Keratinocyte (primary cell): Measurements from ENCODE around the gene RTN1. TPM values are rescaled to one million over a fixed set of nuclear protein-coding genes. Genes with fewer than 3 reads are reported as not detected.

Source experiments
- DNase-seq: peaks from one replicate; pipeline ENCODE4 v3.0.0-alpha.2; 2011; ENCODE audit warnings: low read depth, missing footprints, low spot score
- FAIRE-seq: peaks from 2 replicates; lab custom pipeline; 2011; peaks lifted over from hg19 to GRCh38; lab: Jason Lieb, UNC
- H2AFZ ChIP-seq: 2 replicates; pipeline ENCODE4 v1.6.0; 2012; ENCODE audit warnings: low read length, control low read depth, inconsistent platforms; ENCODE audit not compliant: control insufficient read depth
- H3K27ac ChIP-seq: 2 replicates; pipeline ENCODE4 v1.5.1; 2011; ENCODE audit warnings: low read length; ENCODE audit not compliant: control insufficient read depth, insufficient read depth
- H3K27me3 ChIP-seq: 3 replicates; pipeline ENCODE4 v1.6.0; 2011; ENCODE audit warnings: low read length; ENCODE audit not compliant: control insufficient read depth, insufficient read depth; ENCODE audit errors: extremely low read depth
- H3K36me3 ChIP-seq, 2 experiments: 2 replicates in 1 of 2; 3 replicates in 1 of 2; pipeline ENCODE4 v1.5.1; 2011; ENCODE audit warnings: low read length in 2 of 2, mild to moderate bottlenecking in 1 of 2; ENCODE audit not compliant: control insufficient read depth in 2 of 2, insufficient read depth in 2 of 2; ENCODE audit errors: extremely low read depth in 1 of 2
- H3K4me1 ChIP-seq: 3 replicates; pipeline ENCODE4 v1.5.1; 2011; ENCODE audit warnings: low read length; ENCODE audit not compliant: control insufficient read depth, insufficient read depth; ENCODE audit errors: extremely low read depth
- H3K4me2 ChIP-seq: 3 replicates; pipeline ENCODE4 v1.6.0; 2011; ENCODE audit warnings: low read depth, low read length; ENCODE audit not compliant: control insufficient read depth, insufficient read depth; ENCODE audit errors: extremely low read depth
- H3K4me3 ChIP-seq, 3 experiments: fragments of 200-600 bp in 1 of 3; sonication (generic) in 1 of 3; 2 replicates in 2 of 3; 3 replicates in 1 of 3; pipeline ENCODE4 v1.5.1; 2011 to 2016; ENCODE audit warnings: low read length in 3 of 3, mild to moderate bottlenecking in 3 of 3, control low read depth in 2 of 3, inconsistent platforms in 1 of 3, low read depth in 1 of 3, mixed read lengths in 1 of 3, mixed run types in 1 of 3, moderate library complexity in 1 of 3; ENCODE audit not compliant: control insufficient read depth in 2 of 3, insufficient read depth in 2 of 3; ENCODE audit errors: extremely low read depth in 1 of 3
- H3K79me2 ChIP-seq: 2 replicates; pipeline ENCODE4 v1.6.0; 2012; ENCODE audit warnings: low read length; ENCODE audit not compliant: control insufficient read depth, insufficient read depth
- H3K9ac ChIP-seq: 3 replicates; pipeline ENCODE4 v1.6.0; 2011; ENCODE audit warnings: low read length; ENCODE audit not compliant: control insufficient read depth, insufficient read depth; ENCODE audit errors: extremely low read depth
- H3K9me1 ChIP-seq: 3 replicates; pipeline ENCODE4 v1.6.0; 2011; ENCODE audit warnings: low read length; ENCODE audit not compliant: control insufficient read depth, insufficient read depth; ENCODE audit errors: extremely low read depth
- H3K9me3 ChIP-seq: 2 replicates; pipeline ENCODE4 v1.5.1; 2012; ENCODE audit warnings: low read depth, low read length; ENCODE audit not compliant: control insufficient read depth
- H4K20me1 ChIP-seq: 3 replicates; pipeline ENCODE4 v1.6.0; 2011; ENCODE audit warnings: low read length; ENCODE audit not compliant: control insufficient read depth, insufficient read depth; ENCODE audit errors: extremely low read depth
- EZH2 ChIP-seq: IDR thresholded peaks from one replicate; pipeline ENCODE4 v1.6.1; 2012; ENCODE audit warnings: inconsistent platforms, mild to moderate bottlenecking, low read length, moderate library complexity
- dilution Hi-C: fragments of 300-500 bp; cut with MboI; formaldehyde crosslinking; loops from one replicate; pipeline ENCODE4 v1.7.0; 2020; ENCODE audit warnings: low sequenced_read_pairs; ENCODE audit not compliant: extremely low pct_ligation_motif_present
- polyA plus RNA-seq, 5 experiments: library from polyadenylated mRNA; depleted of rRNA in 3 of 5; stranded (reverse) in 3 of 5; stranded (forward) in 1 of 5; unstranded in 1 of 5; fragments of >200 nt; gene quantifications; 1 replicate in 1 of 5; 2 replicates in 3 of 5; 3 replicates in 1 of 5; pipeline versions ENCODE4 v1.2.1 to v1.2.3, GENCODE V29; 2011 to 2012; ENCODE audit warnings: missing spikeins in 2 of 5, low read depth in 1 of 5, low replicate concordance in 1 of 5
- TF ChIP-seq, protein P1 (sequence below), 3 experiments: IDR thresholded peaks in 1 of 3; conservative IDR thresholded peaks in 1 of 3; optimal IDR thresholded peaks in 1 of 3; 2 replicates in 2 of 3; 3 replicates in 1 of 3; pipeline versions ENCODE3 to v1.5.1; 2011; ENCODE audit warnings: low read length in 3 of 3, mild to moderate bottlenecking in 3 of 3, moderate library complexity in 2 of 3, control low read depth in 1 of 3, inconsistent platforms in 1 of 3; ENCODE audit not compliant: insufficient read depth in 2 of 3; ENCODE audit errors: extremely low read depth in 1 of 3

The RTN1 gene
- polyA plus RNA-seq, 1 donor (not counting 4 experiments of a cell fraction or from before 2014, with no cell fraction given), result 0.05 TPM

DNA sequence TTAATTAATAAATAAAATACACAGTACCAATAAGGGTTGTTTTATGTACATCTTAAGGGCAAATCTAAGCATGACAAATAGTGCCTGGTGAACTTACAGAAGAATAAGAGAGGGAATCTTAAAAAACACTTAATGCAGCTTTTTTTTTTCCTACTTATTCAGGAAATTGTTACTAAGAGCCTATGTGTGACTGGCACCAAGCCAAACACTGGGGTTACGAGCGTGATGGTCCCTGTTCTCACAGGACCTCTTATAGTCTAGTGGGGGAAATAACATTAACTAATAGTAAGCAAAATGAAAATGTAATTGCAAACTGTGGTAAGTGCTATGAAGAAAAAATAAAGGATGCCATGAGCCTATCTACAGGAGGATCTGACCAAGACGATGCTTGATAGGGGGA, 53.6 kb downstream of the RTN1 start:
- no peaks in the 10 kb centered on the region for H3K79me2 ChIP-seq
- DNase-seq, result no peak
- no peak overlapping the region for H3K4me2 ChIP-seq
- H4K20me1 ChIP-seq, result no peaks in the 10 kb centered on the region
- dilution Hi-C loops, result no loop called here
- H3K9me3 ChIP-seq, result no peaks in the 10 kb centered on the region
- H2AFZ ChIP-seq, result no peak overlapping the region
- H3K9ac ChIP-seq, result no peak overlapping the region
- H3K27ac ChIP-seq, result no peak overlapping the region
- no peaks in the 10 kb centered on the region for H3K27me3 ChIP-seq
- H3K36me3 ChIP-seq, result no peaks in the 10 kb centered on the region
- FAIRE-seq, result no peak
- no peaks in the 10 kb centered on the region for H3K9me1 ChIP-seq
- no peak overlapping the region for H3K4me3 ChIP-seq
- no peak for TF ChIP-seq EZH2
- TF ChIP-seq, protein P1, sequence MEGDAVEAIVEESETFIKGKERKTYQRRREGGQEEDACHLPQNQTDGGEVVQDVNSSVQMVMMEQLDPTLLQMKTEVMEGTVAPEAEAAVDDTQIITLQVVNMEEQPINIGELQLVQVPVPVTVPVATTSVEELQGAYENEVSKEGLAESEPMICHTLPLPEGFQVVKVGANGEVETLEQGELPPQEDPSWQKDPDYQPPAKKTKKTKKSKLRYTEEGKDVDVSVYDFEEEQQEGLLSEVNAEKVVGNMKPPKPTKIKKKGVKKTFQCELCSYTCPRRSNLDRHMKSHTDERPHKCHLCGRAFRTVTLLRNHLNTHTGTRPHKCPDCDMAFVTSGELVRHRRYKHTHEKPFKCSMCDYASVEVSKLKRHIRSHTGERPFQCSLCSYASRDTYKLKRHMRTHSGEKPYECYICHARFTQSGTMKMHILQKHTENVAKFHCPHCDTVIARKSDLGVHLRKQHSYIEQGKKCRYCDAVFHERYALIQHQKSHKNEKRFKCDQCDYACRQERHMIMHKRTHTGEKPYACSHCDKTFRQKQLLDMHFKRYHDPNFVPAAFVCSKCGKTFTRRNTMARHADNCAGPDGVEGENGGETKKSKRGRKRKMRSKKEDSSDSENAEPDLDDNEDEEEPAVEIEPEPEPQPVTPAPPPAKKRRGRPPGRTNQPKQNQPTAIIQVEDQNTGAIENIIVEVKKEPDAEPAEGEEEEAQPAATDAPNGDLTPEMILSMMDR (optimal IDR thresholded peaks at IDR 0.05 in 1 of 3, IDR thresholded peaks at IDR 0.05 in 1 of 3, conservative IDR thresholded peaks at IDR 0.05 in 1 of 3; ENCODE audit: extremely low read depth in 1 of 3, insufficient read depth in 2 of 3, low read length in 3 of 3), result no peak
- H3K4me1 ChIP-seq, result no peaks in the 10 kb centered on the region

DNA sequence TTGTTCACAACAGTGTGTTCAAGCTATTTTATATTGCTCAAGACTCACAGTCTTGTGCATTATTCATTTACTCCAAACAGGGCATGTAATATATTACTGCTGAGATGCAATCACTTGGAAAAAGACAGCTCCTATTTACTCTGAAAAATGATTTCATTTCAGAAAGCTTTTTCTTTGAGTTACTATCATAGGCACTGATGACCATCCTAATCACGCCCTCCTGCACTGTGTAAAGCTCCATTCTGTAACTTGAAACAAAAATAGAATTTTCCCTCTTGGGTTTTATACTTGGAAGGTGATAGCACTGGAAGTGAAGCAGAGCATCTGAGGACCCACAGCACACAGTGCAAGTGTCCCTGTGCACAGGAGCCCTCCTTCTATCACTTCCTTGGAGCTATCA, 55.6 kb downstream of the RTN1 start:
- no peak overlapping the region for H3K9ac ChIP-seq
- no peak overlapping the region for H3K4me3 ChIP-seq
- H3K27me3 ChIP-seq, result no peaks in the 10 kb centered on the region
- no peak overlapping the region for H3K4me2 ChIP-seq
- H3K4me1 ChIP-seq, result no peaks in the 10 kb centered on the region
- H2AFZ ChIP-seq, result no peak overlapping the region
- no peaks in the 10 kb centered on the region for H3K36me3 ChIP-seq
- no peak for DNase-seq
- TF ChIP-seq EZH2, result no peak
- TF ChIP-seq, protein P1 (optimal IDR thresholded peaks at IDR 0.05 in 1 of 3, IDR thresholded peaks at IDR 0.05 in 1 of 3, conservative IDR thresholded peaks at IDR 0.05 in 1 of 3; ENCODE audit: extremely low read depth in 1 of 3, insufficient read depth in 2 of 3, low read length in 3 of 3), result no peak
- no peaks in the 10 kb centered on the region for H3K79me2 ChIP-seq
- no peaks in the 10 kb centered on the region for H3K9me1 ChIP-seq
- no peaks in the 10 kb centered on the region for H3K9me3 ChIP-seq
- H4K20me1 ChIP-seq, result no peaks in the 10 kb centered on the region
- dilution Hi-C loops, result no loop called here
- no peak for FAIRE-seq
- no peak overlapping the region for H3K27ac ChIP-seq
